ENCODE data around the gene ZBTB49.
"Not testable (repeated sequence)": the region's sequence is repeated elsewhere in the genome, so short reads cannot be mapped to it uniquely, and the experiment has no call there.

Gene ZBTB49

GRCh38 chr4:4289941-4290850, at the start of gene ZBTB49, which contains the start of gene LYAR:
Gene ZBTB49 (plus strand): TSS chr4:4290251. CDS start chr4:4299946, 9,695 bp downstream.
Gene LYAR (minus strand): TSS chr4:4290154. CDS start chr4:4283742, 6,412 bp downstream.
- DNase-seq: peak; percentile 89

- DNase-seq: peak; percentile 48
Observed at GRCh38 chr4:4245172-4245571, 44.9 kb upstream of the ZBTB49 start.

- DNase-seq: peak; percentile 8
Observed at GRCh38 chr4:4247696-4248028, 42.4 kb upstream of the ZBTB49 start.

GRCh38 chr4:4248029-4248884, 41.8 kb upstream of the ZBTB49 start, which contains the start of gene TMEM128:
Gene TMEM128 (minus strand): TSS chr4:4248223. CDS start chr4:4248202, 21 bp downstream.
- DNase-seq: peak; percentile 95

- DNase-seq: no peak
Observed at GRCh38 chr4:4248885-4249203, 41.2 kb upstream of the ZBTB49 start.

- DNase-seq: not testable (repeated sequence)
Observed at GRCh38 chr4:4249342-4249741, 40.7 kb upstream of the ZBTB49 start.

GRCh38 chr4:4249866-4250265, 40.2 kb upstream of the ZBTB49 start:
- DNase-seq: no peak

GRCh38 chr4:4254199-4254598, 35.9 kb upstream of the ZBTB49 start:
- no peak for DNase-seq

GRCh38 chr4:4254666-4255065, 35.4 kb upstream of the ZBTB49 start:
- no peak for DNase-seq

- DNase-seq: no peak
Observed at GRCh38 chr4:4256799-4257198, 33.3 kb upstream of the ZBTB49 start.

GRCh38 chr4:4257705-4258104, 32.3 kb upstream of the ZBTB49 start:
- not testable (repeated sequence) for DNase-seq

- peak; percentile 61 for DNase-seq
Observed at GRCh38 chr4:4259484-4260100, 30.5 kb upstream of the ZBTB49 start.

- peak; percentile 79 for DNase-seq
Observed at GRCh38 chr4:4260185-4260751, 29.8 kb upstream of the ZBTB49 start.

GRCh38 chr4:4267981-4268380, 22.1 kb upstream of the ZBTB49 start:
- peak; percentile 66 for DNase-seq

- DNase-seq: peak; percentile 90
Observed at GRCh38 chr4:4268776-4269175, 21.3 kb upstream of the ZBTB49 start.

GRCh38 chr4:4269331-4269731, 20.7 kb upstream of the ZBTB49 start:
- no peak for DNase-seq

- peak; percentile 84 for DNase-seq
Observed at GRCh38 chr4:4269856-4270255, 20.2 kb upstream of the ZBTB49 start.

GRCh38 chr4:4270529-4270928, 19.5 kb upstream of the ZBTB49 start:
- peak; percentile 67 for DNase-seq

- peak; percentile 26 for DNase-seq
Observed at GRCh38 chr4:4271912-4272311, 18.1 kb upstream of the ZBTB49 start.

GRCh38 chr4:4274226-4274625, 15.8 kb upstream of the ZBTB49 start:
- DNase-seq: peak; percentile 28

- DNase-seq: no peak
Observed at GRCh38 chr4:4277531-4277930, 12.5 kb upstream of the ZBTB49 start.

- no peak for DNase-seq
Observed at GRCh38 chr4:4281787-4282186, 8.3 kb upstream of the ZBTB49 start.

Data from inflammatory macrophage treated with lipopolysaccharide for 4 hours (primary cell).